KOPT-K1 (cell line): Measurements from ENCODE around the gene GPC6.

Experiments used
- H3K27ac ChIP-seq: fragments of 200-600 bp; sonication (generic); 2 replicates; pipeline ENCODE4 v1.5.1; 2016; ENCODE audit warnings: antibody characterized with exemption, mild to moderate bottlenecking, low read depth, low read length; ENCODE audit not compliant: poor library complexity, severe bottlenecking
- H3K36me3 ChIP-seq: fragments of 200-600 bp; sonication (generic); 2 replicates; pipeline ENCODE4 v1.5.1; 2017; ENCODE audit warnings: antibody characterized with exemption, mild to moderate bottlenecking, low read length, moderate library complexity; ENCODE audit not compliant: insufficient read depth
- H3K9me3 ChIP-seq: fragments of 200-600 bp; sonication (generic); 2 replicates; pipeline ENCODE4 v1.5.1; 2017; ENCODE audit warnings: antibody characterized with exemption, low read length, mild to moderate bottlenecking; ENCODE audit not compliant: insufficient read depth, poor library complexity, severe bottlenecking

GPC6 gene

GRCh38 chr13:94384231-94384905 lies 1157.8 kb downstream of the GPC6 start:
- H3K27ac ChIP-seq: no peak overlapping the region
- no peaks in the 10 kb centered on the region for H3K9me3 ChIP-seq
- no peaks in the 10 kb centered on the region for H3K36me3 ChIP-seq

DNA sequence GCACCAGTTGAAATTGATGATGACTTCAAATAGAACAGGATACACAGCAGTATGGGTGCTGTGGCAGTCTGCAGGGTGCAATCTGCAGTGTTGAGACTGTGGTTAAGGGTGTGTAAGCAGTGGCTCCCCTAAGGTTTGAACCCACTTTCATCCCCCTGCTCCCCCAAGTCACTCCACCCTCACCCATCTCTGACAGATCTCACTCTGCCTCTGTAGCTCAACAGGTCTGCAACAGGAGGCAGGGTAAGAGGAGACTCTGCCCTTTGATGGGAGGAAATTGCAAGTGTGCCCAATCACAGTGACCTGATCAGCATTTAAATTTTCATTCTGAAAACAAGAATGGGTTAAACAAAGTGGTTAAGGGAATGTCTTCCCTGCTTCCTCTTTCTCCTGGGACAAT lies 1160.4 kb downstream of the GPC6 start:
- H3K36me3 ChIP-seq: no peaks in the 10 kb centered on the region
- H3K27ac ChIP-seq: no peak overlapping the region

GRCh38 chr13:94389604-94390351 lies 1163.2 kb downstream of the GPC6 start:
- Histone ChIP-seq H3K36me3 (no peaks in the 10 kb centered on the region), H3K9me3 (no peaks in the 10 kb centered on the region), H3K27ac (no peak overlapping the region)

More for the DNA sequence above, 1160.4 kb downstream of the GPC6 start:
- no peaks in the 10 kb centered on the region for H3K9me3 ChIP-seq

- Histone ChIP-seq H3K9me3 (no peaks in the 10 kb centered on the region), H3K36me3 (no peaks in the 10 kb centered on the region)
These were observed 1164.3 kb downstream of the GPC6 start for GRCh38 chr13:94390881-94391280.

DNA sequence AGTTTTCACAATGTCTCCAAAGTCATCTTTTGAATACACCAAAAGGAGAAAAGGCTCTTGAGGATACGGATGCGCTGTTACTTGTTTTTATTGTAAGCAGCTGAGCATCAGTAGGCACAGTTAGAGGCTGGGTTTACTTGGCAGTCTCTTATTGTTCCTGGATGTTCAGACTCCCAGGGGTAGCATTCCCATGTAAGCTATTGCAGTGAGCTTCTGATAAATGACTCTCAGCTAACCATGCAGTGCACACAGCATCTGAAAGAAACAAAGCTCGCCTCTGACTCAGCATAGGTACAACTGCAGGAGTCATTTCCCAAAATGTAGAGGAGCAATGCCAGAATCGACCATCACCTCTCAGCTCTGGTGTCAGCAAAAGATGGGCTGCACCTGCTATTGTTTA lies 1168.1 kb downstream of the GPC6 start:
- Histone ChIP-seq H3K9me3 (no peaks in the 10 kb centered on the region), H3K27ac (no peak overlapping the region), H3K36me3 (no peaks in the 10 kb centered on the region)

More at GRCh38 chr13:94390881-94391280, 1164.3 kb downstream of the GPC6 start:
- no peak overlapping the region for H3K27ac ChIP-seq

DNA sequence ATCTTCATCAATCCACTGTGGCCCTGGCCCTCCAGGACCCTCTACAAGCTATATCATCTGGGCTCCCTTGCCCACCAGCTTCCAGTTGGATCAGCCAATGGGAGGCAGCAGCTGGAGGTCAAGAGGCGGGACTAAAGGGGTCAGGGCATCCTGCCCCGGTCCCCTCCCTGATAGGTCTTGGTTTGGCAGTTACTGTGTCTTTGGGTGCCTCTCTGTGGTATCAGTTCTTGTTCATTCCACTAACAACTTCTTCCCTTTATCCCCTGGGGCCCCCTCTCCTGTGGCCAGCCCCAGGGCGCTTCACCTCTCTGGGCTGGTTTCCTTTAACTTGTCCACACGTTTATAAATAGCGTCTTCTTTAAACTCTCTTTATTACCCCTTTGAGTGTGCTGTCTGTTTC lies 1169.3 kb downstream of the GPC6 start:
- H3K9me3 ChIP-seq: no peaks in the 10 kb centered on the region
- H3K27ac ChIP-seq: no peak overlapping the region
- no peaks in the 10 kb centered on the region for H3K36me3 ChIP-seq

DNA sequence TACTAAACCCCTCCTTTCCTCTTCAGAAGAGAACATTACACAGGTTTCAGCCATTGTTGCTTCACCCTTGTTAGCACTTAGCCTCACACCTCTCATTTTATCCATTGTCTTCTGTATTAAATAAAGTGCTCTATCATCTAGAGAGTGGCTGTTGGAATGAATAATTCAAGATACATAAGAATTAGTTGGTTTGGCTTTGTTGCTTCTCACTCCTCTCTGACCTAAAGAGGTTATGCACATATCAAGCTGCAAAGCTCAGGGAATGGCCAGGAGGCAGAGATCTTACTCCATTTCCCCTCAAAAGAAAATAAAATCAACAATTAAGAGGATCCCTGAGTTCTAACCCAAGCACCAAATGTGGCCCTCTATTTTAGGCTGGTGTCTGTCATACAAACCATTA lies 1173.2 kb downstream of the GPC6 start:
- no peak overlapping the region for H3K27ac ChIP-seq
- H3K36me3 ChIP-seq: no peaks in the 10 kb centered on the region
- H3K9me3 ChIP-seq: no peaks in the 10 kb centered on the region

DNA sequence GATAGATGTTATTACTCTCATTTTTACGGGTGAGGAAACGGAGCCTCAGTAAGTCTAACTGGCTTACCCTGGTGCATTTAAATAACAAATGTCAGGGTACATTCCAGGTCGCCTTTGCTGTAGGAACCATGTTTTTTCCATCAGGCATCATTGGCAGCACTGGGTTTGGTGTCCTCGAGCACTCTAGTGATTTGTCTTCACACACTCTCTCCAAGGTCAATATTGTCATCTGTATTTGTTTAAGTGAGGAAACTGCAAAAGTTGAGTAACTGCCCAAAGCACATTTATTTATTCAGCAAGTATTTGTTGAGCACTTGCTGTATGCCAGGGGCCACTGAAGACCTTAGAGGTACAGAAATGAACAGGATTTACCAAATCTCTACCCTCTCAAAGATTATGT lies 1174.3 kb downstream of the GPC6 start:
- H3K27ac ChIP-seq: no peak overlapping the region
- H3K36me3 ChIP-seq: no peaks in the 10 kb centered on the region
- no peaks in the 10 kb centered on the region for H3K9me3 ChIP-seq

DNA sequence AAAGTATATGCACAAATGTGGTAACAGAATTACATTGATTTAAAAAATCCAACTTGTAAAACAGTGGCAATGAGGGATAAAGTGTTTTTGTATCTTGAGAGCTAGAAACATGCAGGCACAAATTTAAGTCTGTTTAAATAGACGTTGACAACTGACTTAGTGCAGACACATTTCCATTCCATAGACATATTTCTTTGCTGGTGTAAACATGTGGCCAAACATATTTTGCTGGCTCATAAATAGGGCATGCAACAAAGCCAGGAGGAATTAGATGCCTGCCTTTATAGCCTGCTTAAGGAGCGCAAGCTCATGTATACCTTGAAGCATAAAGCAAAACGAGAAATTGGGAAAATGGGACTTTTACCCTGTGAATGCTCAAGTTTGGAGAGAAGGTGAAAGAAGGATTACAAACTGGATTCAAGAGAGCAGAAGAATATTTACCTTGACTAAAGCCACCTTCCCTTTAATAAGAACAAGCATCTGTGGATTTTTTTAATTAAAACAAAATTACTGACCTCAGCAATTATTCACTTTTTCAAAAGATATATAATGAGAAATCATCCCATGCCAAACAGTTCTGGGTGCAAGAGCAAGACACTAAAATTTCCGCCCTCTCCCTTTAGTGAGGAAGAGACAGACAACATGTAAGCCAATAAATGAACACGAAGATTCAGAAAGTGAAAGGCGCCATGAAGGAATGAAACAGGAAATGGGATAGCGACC lies 1181.9 kb downstream of the GPC6 start:
- Histone ChIP-seq H3K27ac (no peak overlapping the region), H3K36me3 (no peaks in the 10 kb centered on the region)

DNA sequence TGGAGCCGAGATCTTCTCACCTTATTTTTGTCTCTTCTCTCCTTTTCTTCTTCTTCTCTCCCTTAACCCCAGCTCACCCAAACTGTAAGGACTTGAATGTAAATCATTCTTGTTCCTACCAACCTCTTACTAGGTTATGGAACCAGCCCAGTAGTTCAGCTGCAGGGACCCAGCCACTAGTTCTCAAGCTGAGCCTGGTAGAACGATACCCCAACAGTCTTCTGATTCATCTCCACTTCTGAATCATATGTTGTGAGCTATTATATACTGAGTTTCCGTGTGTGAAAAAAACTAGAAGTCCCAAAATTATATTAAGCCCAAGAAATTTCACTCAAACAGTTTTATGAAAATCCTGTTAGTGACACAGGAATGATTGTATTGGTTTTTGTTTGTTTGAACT lies 1185.1 kb downstream of the GPC6 start:
- Histone ChIP-seq H3K9me3 (no peaks in the 10 kb centered on the region), H3K27ac (no peak overlapping the region), H3K36me3 (no peaks in the 10 kb centered on the region)

More for the DNA sequence above, 1181.9 kb downstream of the GPC6 start:
- no peaks in the 10 kb centered on the region for H3K9me3 ChIP-seq

- Histone ChIP-seq H3K9me3 (no peaks in the 10 kb centered on the region), H3K27ac (no peak overlapping the region), H3K36me3 (no peaks in the 10 kb centered on the region)
These were observed 1186.4 kb downstream of the GPC6 start for GRCh38 chr13:94412870-94413597.

DNA sequence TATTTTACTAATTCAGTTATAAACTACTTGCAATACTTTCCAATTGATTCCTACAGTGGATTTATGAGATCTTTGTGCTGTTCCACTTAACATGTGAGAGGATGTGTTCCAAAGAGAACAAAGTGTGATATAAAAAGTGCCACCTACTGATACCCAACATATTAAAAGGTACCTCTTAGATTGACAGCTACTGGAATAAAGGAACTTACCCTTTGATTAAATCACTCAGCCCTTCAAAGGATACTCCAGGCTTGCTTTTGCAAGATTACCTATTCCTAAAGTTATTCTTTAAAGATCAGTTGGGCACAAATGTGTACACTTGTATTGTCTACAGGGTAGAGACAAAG lies 1187.0 kb downstream of the GPC6 start:
- Histone ChIP-seq H3K9me3 (no peaks in the 10 kb centered on the region), H3K36me3 (no peaks in the 10 kb centered on the region), H3K27ac (no peak overlapping the region)

DNA sequence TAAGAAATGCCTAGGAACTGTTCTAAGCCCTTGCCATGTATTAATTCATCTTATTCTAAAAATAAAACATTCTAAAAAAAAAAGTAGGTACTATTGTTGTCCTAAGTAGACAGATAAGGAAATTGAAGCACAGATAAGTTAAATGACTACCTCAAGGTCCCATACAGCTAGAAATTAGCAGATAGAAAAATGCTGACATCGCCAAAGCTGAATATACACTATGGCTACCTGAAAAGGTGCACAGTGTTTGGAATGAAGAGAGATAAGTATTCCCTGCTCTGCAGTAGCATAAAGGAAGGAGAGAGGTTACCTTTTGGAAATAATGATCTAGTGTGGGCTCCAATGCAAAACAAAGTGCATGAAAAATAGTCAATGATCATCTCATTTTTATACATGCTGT lies 1187.5 kb downstream of the GPC6 start:
- no peak overlapping the region for H3K27ac ChIP-seq

DNA sequence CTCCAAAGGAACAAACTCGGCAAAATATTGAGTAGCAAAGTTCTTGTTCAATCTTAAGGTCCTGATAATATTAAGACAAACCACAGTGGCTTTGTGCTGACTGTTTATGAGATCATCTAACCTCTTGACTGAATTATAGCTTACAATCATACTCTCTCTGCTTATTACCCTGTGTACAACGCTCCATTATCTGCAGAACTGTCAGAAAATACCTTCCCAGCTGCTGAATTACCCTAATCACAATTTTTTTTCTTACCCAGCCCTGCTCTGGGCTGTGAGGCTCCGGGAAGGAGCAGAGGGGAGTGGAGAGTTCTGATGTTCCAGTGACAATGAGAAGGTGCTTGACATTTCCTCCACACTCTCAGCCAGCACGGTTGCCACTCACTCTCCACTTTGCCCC lies 1188.1 kb downstream of the GPC6 start:
- Histone ChIP-seq H3K27ac (no peak overlapping the region), H3K9me3 (no peaks in the 10 kb centered on the region), H3K36me3 (no peaks in the 10 kb centered on the region)

More for the DNA sequence above, 1187.5 kb downstream of the GPC6 start:
- Histone ChIP-seq H3K36me3 (no peaks in the 10 kb centered on the region), H3K9me3 (no peaks in the 10 kb centered on the region)
